Measurements from ENCODE around the gene ABHD14A. TPM values are rescaled to one million over a fixed set of nuclear protein-coding genes. Genes with fewer than 3 reads are reported as not detected.

Gene ABHD14A
- total RNA-seq, 3 donors from 2014 or later: 6.3 to 14.8 (median 9.1) TPM

- no peak overlapping the region for H3K4me3 ChIP-seq
- H3K4me1 ChIP-seq (ENCODE audit: low read depth): peaks cover 5% of the 10 kb centered on the region
- TF ChIP-seq CTCF (IDR thresholded peaks at IDR 0.05): peak; percentile 71
- intact Hi-C loops (cut with DNase I, micrococcal nuclease): loop anchor here (5.0 kb wide), 3 partner anchors 121 to 341 kb away; no protein-coding TSS in a partner anchor
- no peaks in the 10 kb centered on the region for H3K36me3 ChIP-seq (ENCODE audit: low read depth)
- DNase-seq (peak; percentile 71 to 84 (median 81)), ATAC-seq (peak; percentile 82)
- no peaks in the 10 kb centered on the region for H3K9me3 ChIP-seq
Observed at GRCh38 chr3:52001443-52001974, 26.6 kb downstream of the ABHD14A start.

- intact Hi-C loops (cut with DNase I, micrococcal nuclease): loop anchor here (5.0 kb wide), 3 partner anchors 120 to 340 kb away; no protein-coding TSS in a partner anchor
- H3K4me1 ChIP-seq (ENCODE audit: low read depth): peaks cover 5% of the 10 kb centered on the region
- DNase-seq (no peak), ATAC-seq (no peak)
- no peak for TF ChIP-seq CTCF (IDR thresholded peaks at IDR 0.05)
- no peaks in the 10 kb centered on the region for H3K36me3 ChIP-seq (ENCODE audit: low read depth)
- no peak overlapping the region for H3K4me3 ChIP-seq
- no peaks in the 10 kb centered on the region for H3K9me3 ChIP-seq
Observed at GRCh38 chr3:52002748-52003147, 27.9 kb downstream of the ABHD14A start.

- Histone ChIP-seq H3K4me1 (ENCODE audit: low read depth) (peaks cover 5% of the 10 kb centered on the region), H3K4me3 (no peak overlapping the region), H3K36me3 (ENCODE audit: low read depth) (no peaks in the 10 kb centered on the region), H3K9me3 (no peaks in the 10 kb centered on the region)
- intact Hi-C loops (cut with DNase I, micrococcal nuclease): loop anchor here (5.0 kb wide), 3 partner anchors 118 to 338 kb away; no protein-coding TSS in a partner anchor
- DNase-seq (no peak), ATAC-seq (no peak)
- TF ChIP-seq CTCF (IDR thresholded peaks at IDR 0.05): no peak
Observed at GRCh38 chr3:52004163-52004787, 29.4 kb downstream of the ABHD14A start.

GRCh38 chr3:52004906-52005395 is 30.1 kb downstream of the ABHD14A start:
- no peak for ATAC-seq
- no peaks in the 10 kb centered on the region for H3K9me3 ChIP-seq
- H3K4me3 ChIP-seq: no peak overlapping the region
- no peak for DNase-seq
- no peaks in the 10 kb centered on the region for H3K36me3 ChIP-seq (ENCODE audit: low read depth)
- no peak for TF ChIP-seq CTCF (IDR thresholded peaks at IDR 0.05)
- H3K4me1 ChIP-seq (ENCODE audit: low read depth): peaks cover 5% of the 10 kb centered on the region
- intact Hi-C loops (cut with DNase I, micrococcal nuclease): loop anchor here (5.0 kb wide), 3 partner anchors 117 to 337 kb away; no protein-coding TSS in a partner anchor

GRCh38 chr3:52005571-52005986 is 30.7 kb downstream of the ABHD14A start:
- intact Hi-C loops (cut with DNase I, micrococcal nuclease): no loop called here
- H3K4me3 ChIP-seq: no peak overlapping the region
- H3K4me1 ChIP-seq (ENCODE audit: low read depth): peaks cover 5% of the 10 kb centered on the region
- no peak for DNase-seq
- no peak for TF ChIP-seq CTCF (IDR thresholded peaks at IDR 0.05)
- no peaks in the 10 kb centered on the region for H3K9me3 ChIP-seq
- no peaks in the 10 kb centered on the region for H3K36me3 ChIP-seq (ENCODE audit: low read depth)
- ATAC-seq: no peak

Data from mucosa of descending colon (tissue), 3 donors.